Neuronal stem cell (in vitro differentiated cells): Measurements from ENCODE around the gene LGALS1.
A peak's percentile ranks its signal among the peaks of the same experiment; 100 is the strongest.

Experiments
- DNase-seq: peaks from one replicate; pipeline ENCODE4 v3.0.0-alpha.2; 2013; ENCODE audit warnings: low spot score
- H2AFZ ChIP-seq: one replicate; pipeline ENCODE4 v1.6.1; 2013; ENCODE audit warnings: mild to moderate bottlenecking, low read length, inconsistent platforms
- H2AK5ac ChIP-seq: 2 replicates; pipeline ENCODE4 v1.6.1; 2013; ENCODE audit warnings: low read depth, mild to moderate bottlenecking, inconsistent platforms, low read length, moderate library complexity, mixed read lengths
- H2BK120ac ChIP-seq: 2 replicates; pipeline ENCODE4 v1.6.1; 2013; ENCODE audit warnings: low read depth, mild to moderate bottlenecking, inconsistent platforms, low read length, moderate library complexity, mixed read lengths
- H2BK12ac ChIP-seq: one replicate; pipeline ENCODE4 v1.6.1; 2013; ENCODE audit warnings: low read length, inconsistent platforms
- H2BK15ac ChIP-seq: 2 replicates; pipeline ENCODE4 v1.6.1; 2013; ENCODE audit warnings: mild to moderate bottlenecking, low read length, inconsistent platforms, mixed read lengths
- H2BK5ac ChIP-seq: one replicate; pipeline ENCODE4 v1.6.1; 2013; ENCODE audit warnings: inconsistent platforms, mild to moderate bottlenecking, low read length, moderate library complexity
- H3K14ac ChIP-seq: one replicate; pipeline ENCODE4 v1.6.1; 2013; ENCODE audit warnings: low read length, inconsistent platforms
- H3K18ac ChIP-seq: 2 replicates; pipeline ENCODE4 v1.6.1; 2013; ENCODE audit warnings: low read length, inconsistent platforms
- H3K23ac ChIP-seq: 2 replicates; pipeline ENCODE4 v1.6.1; 2013; ENCODE audit warnings: low read depth, mild to moderate bottlenecking, mixed read lengths, low read length, inconsistent platforms; ENCODE audit not compliant: poor library complexity
- H3K27ac ChIP-seq: replicated peaks from 3 replicates; pipeline ENCODE4 v1.5.1; 2013; ENCODE audit warnings: low read length, inconsistent platforms
- H3K27me3 ChIP-seq, 3 experiments: 2 replicates each; pipeline ENCODE4 v1.6.1; 2013; ENCODE audit warnings: low read length in 3 of 3, mild to moderate bottlenecking in 2 of 3, inconsistent platforms in 1 of 3, low read depth in 1 of 3, mixed read lengths in 1 of 3, moderate library complexity in 1 of 3; ENCODE audit not compliant: control insufficient read depth in 3 of 3, insufficient read depth in 3 of 3
- H3K36me3 ChIP-seq, 2 donors: replicated peaks in 1 of 2; 2 replicates each; pipeline ENCODE4 v1.6.1; 2013; ENCODE audit warnings: low read length in 2 of 2; ENCODE audit not compliant: control insufficient read depth in 2 of 2, insufficient read depth in 2 of 2
- H3K4ac ChIP-seq: 2 replicates; pipeline ENCODE4 v1.6.1; 2013; ENCODE audit warnings: inconsistent platforms, mild to moderate bottlenecking, low read length, moderate library complexity
- H3K4me1 ChIP-seq, 2 donors: 1 replicate in 1 of 2; 2 replicates in 1 of 2; pipeline ENCODE4 v1.6.1; 2013; ENCODE audit warnings: low read length in 2 of 2, low read depth in 1 of 2; ENCODE audit not compliant: control insufficient read depth in 2 of 2, insufficient read depth in 1 of 2
- H3K4me2 ChIP-seq: one replicate; pipeline ENCODE4 v1.6.1; 2013; ENCODE audit warnings: mild to moderate bottlenecking, low read length, inconsistent platforms; ENCODE audit not compliant: insufficient read depth, poor library complexity, severe bottlenecking
- H3K4me3 ChIP-seq, 2 donors: 2 replicates each; pipeline ENCODE4 v1.5.1; 2013; ENCODE audit warnings: low read length in 2 of 2, mild to moderate bottlenecking in 2 of 2, inconsistent platforms in 1 of 2, moderate library complexity in 1 of 2
- H3K79me1 ChIP-seq: one replicate; pipeline ENCODE4 v1.6.1; 2013; ENCODE audit warnings: low read depth, mild to moderate bottlenecking, inconsistent platforms, low read length, moderate library complexity
- H3K9ac ChIP-seq: one replicate; pipeline ENCODE4 v1.6.1; 2013; ENCODE audit warnings: mild to moderate bottlenecking, low read depth, low read length, inconsistent platforms; ENCODE audit not compliant: poor library complexity
- H3K9me3 ChIP-seq, 2 donors: replicated peaks in 1 of 2; 2 replicates each; pipeline versions ENCODE3 to v1.6.1; 2013; ENCODE audit warnings: low read length in 2 of 2, mild to moderate bottlenecking in 2 of 2, inconsistent platforms in 1 of 2, low read depth in 1 of 2, mixed read lengths in 1 of 2, moderate library complexity in 1 of 2; ENCODE audit not compliant: control insufficient read depth in 2 of 2, insufficient read depth in 1 of 2
- H4K8ac ChIP-seq: one replicate; pipeline ENCODE4 v1.6.1; 2013; ENCODE audit warnings: low read depth, mild to moderate bottlenecking, inconsistent platforms, low read length, moderate library complexity
- H4K91ac ChIP-seq: one replicate; pipeline ENCODE4 v1.6.1; 2013; ENCODE audit warnings: low read length, low read depth, mild to moderate bottlenecking, inconsistent platforms; ENCODE audit not compliant: poor library complexity
- WGBS, 2 donors: extraction: QIAGEN DNeasy Blood & Tissue Kit; methylation state at CpG; one replicate each; pipeline ENCODE4 v1.1.7; 2013; ENCODE audit warnings: missing lambda C conversion rate in 2 of 2, mixed read lengths in 1 of 2; ENCODE audit not compliant: insufficient read length in 2 of 2, insufficient replicate concordance in 1 of 2; ENCODE audit errors: extremely low coverage in 2 of 2; 5-methylcytosine and 5-hydroxymethylcytosine counted together

The LGALS1 gene

GRCh38 chr22:37639771-37640590 lies 35.5 kb upstream of the LGALS1 start:
- Histone ChIP-seq H3K14ac (peak overlapping the region; percentile 49), H3K4me2 (peak overlapping the region; percentile 80), H3K27me3 (no peaks in the 10 kb centered on the region), H3K4me1 (peaks cover 13 to 17% of the 10 kb centered on the region in 2 donors), H3K27ac (no peak overlapping the region), H3K4ac (no peak overlapping the region), H3K18ac (peak overlapping the region; percentile 96), H2BK12ac (peak overlapping the region; percentile 53), H3K9ac (peak overlapping the region; percentile 94), H3K9me3 (no peaks in the 10 kb centered on the region), H3K4me3 (peak overlapping the region; percentile 58 to 81), H3K23ac (peak overlapping the region; percentile 90), H3K79me1 (no peaks in the 10 kb centered on the region), H2BK15ac (peak overlapping the region; percentile 98), H4K91ac (no peak overlapping the region), H2AFZ (peak overlapping the region; percentile 95), H2AK5ac (peak overlapping the region; percentile 98), H2BK5ac (peak overlapping the region; percentile 19), H3K36me3 (peaks cover 5 to 19% of the 10 kb centered on the region in 2 donors), H4K8ac (no peak overlapping the region), H2BK120ac (peak overlapping the region; percentile 35)
- no peak for DNase-seq
- no CpG with 5 or more reads among the region's 27 CpGs for WGBS, 2 donors

GRCh38 chr22:37640591-37641560 lies 34.6 kb upstream of the LGALS1 start:
- Histone ChIP-seq H3K9me3 (no peaks in the 10 kb centered on the region), H2BK120ac (peak overlapping the region; percentile 35), H3K4me1 (peaks cover 13 to 17% of the 10 kb centered on the region in 2 donors), H3K14ac (no peak overlapping the region), H3K4ac (no peak overlapping the region), H2AFZ (peak overlapping the region; percentile 95), H3K9ac (peak overlapping the region; percentile 65), H2BK5ac (peak overlapping the region; percentile 19), H3K4me2 (peak overlapping the region; percentile 43), H3K27me3 (no peaks in the 10 kb centered on the region), H3K79me1 (no peaks in the 10 kb centered on the region), H3K4me3 (peak overlapping the region; percentile 46 to 58), H3K27ac (no peak overlapping the region), H3K18ac (peak overlapping the region; percentile 96), H2BK15ac (peak overlapping the region; percentile 14), H2AK5ac (peak overlapping the region; percentile 98), H3K36me3 (peaks cover 8 to 24% of the 10 kb centered on the region in 2 donors), H4K8ac (no peak overlapping the region), H4K91ac (peak overlapping the region; percentile 86), H2BK12ac (peak overlapping the region; percentile 53), H3K23ac (peak overlapping the region; percentile 57)
- DNase-seq = no peak
- no CpG with 5 or more reads among the region's 24 CpGs for WGBS, 2 donors

- Histone ChIP-seq H3K4me1 (peaks cover 13 to 16% of the 10 kb centered on the region in 2 donors), H3K27me3 (no peaks in the 10 kb centered on the region), H2BK120ac (no peak overlapping the region), H3K4me3 (no peak overlapping the region), H3K4ac (no peak overlapping the region), H3K4me2 (no peak overlapping the region), H2AFZ (no peak overlapping the region), H3K9ac (no peak overlapping the region), H3K14ac (no peak overlapping the region), H2BK12ac (no peak overlapping the region), H2AK5ac (no peak overlapping the region), H4K8ac (no peak overlapping the region), H3K27ac (no peak overlapping the region), H3K36me3 (peaks cover 8 to 24% of the 10 kb centered on the region in 2 donors), H2BK5ac (no peak overlapping the region), H3K79me1 (no peaks in the 10 kb centered on the region), H3K18ac (no peak overlapping the region), H3K9me3 (no peaks in the 10 kb centered on the region), H3K23ac (no peak overlapping the region), H4K91ac (no peak overlapping the region), H2BK15ac (peak overlapping the region; percentile 14)
- DNase-seq = no peak
- no CpG with 5 or more reads among the region's 5 CpGs for WGBS, 2 donors
These were observed 33.9 kb upstream of the LGALS1 start for GRCh38 chr22:37641561-37641949.
